Inflammatory macrophage (primary cell): ENCODE measurements around the gene NAMPT.
"Not testable (repeated sequence)": the region's sequence is repeated elsewhere in the genome, so short reads cannot be mapped to it uniquely, and the experiment has no call there.

Source experiments
- DNase-seq, 2 donors: peaks; one replicate each; pipeline ENCODE4 v3.0.0-alpha.2; 2020 to 2022
- total RNA-seq, 18 experiments: gene quantifications; one replicate each; lab custom pipeline; 2026; ENCODE audit warnings: mixed read lengths in 6 of 18, inconsistent platforms in 2 of 18; lab: John Stamatoyannopoulos, UW

Gene NAMPT
- total RNA-seq = 25.9 to 2,428 (median 80.1) reads per million in 18 experiments

GRCh38 chr7:106284714-106285050 lies at the start of gene NAMPT:
Gene NAMPT, minus strand, starts transcription at chr7:106284983. Its CDS starts 99 bp downstream, at chr7:106284884.
- no peak for DNase-seq

GRCh38 chr7:106332201-106332600 lies 47.4 kb upstream of the NAMPT start:
- no peak for DNase-seq

- no peak for DNase-seq
Measured at GRCh38 chr7:106331441-106332175, 46.8 kb upstream of the NAMPT start.

GRCh38 chr7:106329971-106330733 lies 45.4 kb upstream of the NAMPT start:
- DNase-seq = no peak

- no peak for DNase-seq
Measured at GRCh38 chr7:106329408-106329807, 44.6 kb upstream of the NAMPT start.

GRCh38 chr7:106327538-106328481 lies 43.0 kb upstream of the NAMPT start:
- DNase-seq = no peak

- DNase-seq = no peak
Measured at GRCh38 chr7:106326594-106327537, 42.1 kb upstream of the NAMPT start.

GRCh38 chr7:106324509-106324908 lies 39.7 kb upstream of the NAMPT start:
- DNase-seq = not testable (repeated sequence)

GRCh38 chr7:106320254-106320770 lies 35.5 kb upstream of the NAMPT start:
- DNase-seq = not testable (repeated sequence)

GRCh38 chr7:106318482-106318881 lies 33.7 kb upstream of the NAMPT start:
- no peak for DNase-seq

GRCh38 chr7:106317971-106318370 lies 33.2 kb upstream of the NAMPT start:
- DNase-seq = no peak

GRCh38 chr7:106316947-106317346 lies 32.2 kb upstream of the NAMPT start:
- no peak for DNase-seq

- DNase-seq = no peak
Measured at GRCh38 chr7:106314875-106315274, 30.1 kb upstream of the NAMPT start.

GRCh38 chr7:106313966-106314365 lies 29.2 kb upstream of the NAMPT start:
- peak; percentile 80 to 95 for DNase-seq

GRCh38 chr7:106313456-106313901 lies 28.7 kb upstream of the NAMPT start:
- DNase-seq = no peak

GRCh38 chr7:106312906-106313305 lies 28.1 kb upstream of the NAMPT start:
- no peak for DNase-seq

- DNase-seq = peak in 1 of 2 donors; percentile 4
Measured at GRCh38 chr7:106312099-106312871, 27.5 kb upstream of the NAMPT start.

GRCh38 chr7:106309362-106309761 lies 24.6 kb upstream of the NAMPT start:
- peak in 1 of 2 donors; percentile 13 for DNase-seq

- no peak for DNase-seq
Measured at GRCh38 chr7:106306256-106306655, 21.5 kb upstream of the NAMPT start.

GRCh38 chr7:106305732-106306131 lies 20.9 kb upstream of the NAMPT start:
- DNase-seq = no peak
